GM12874 (cell line): Measurements from ENCODE around the gene STRBP.

Source experiments
- CTCF ChIP-seq: IDR thresholded peaks from 2 replicates; pipeline ENCODE4 v1.5.1; 2011; ENCODE audit warnings: low read depth, mild to moderate bottlenecking, control low read depth, low read length, moderate library complexity; ENCODE audit not compliant: insufficient read depth

STRBP gene

GRCh38 chr9:123164285-123164684 is 104.1 kb downstream of the STRBP start:
- TF ChIP-seq CTCF = no peak

DNA sequence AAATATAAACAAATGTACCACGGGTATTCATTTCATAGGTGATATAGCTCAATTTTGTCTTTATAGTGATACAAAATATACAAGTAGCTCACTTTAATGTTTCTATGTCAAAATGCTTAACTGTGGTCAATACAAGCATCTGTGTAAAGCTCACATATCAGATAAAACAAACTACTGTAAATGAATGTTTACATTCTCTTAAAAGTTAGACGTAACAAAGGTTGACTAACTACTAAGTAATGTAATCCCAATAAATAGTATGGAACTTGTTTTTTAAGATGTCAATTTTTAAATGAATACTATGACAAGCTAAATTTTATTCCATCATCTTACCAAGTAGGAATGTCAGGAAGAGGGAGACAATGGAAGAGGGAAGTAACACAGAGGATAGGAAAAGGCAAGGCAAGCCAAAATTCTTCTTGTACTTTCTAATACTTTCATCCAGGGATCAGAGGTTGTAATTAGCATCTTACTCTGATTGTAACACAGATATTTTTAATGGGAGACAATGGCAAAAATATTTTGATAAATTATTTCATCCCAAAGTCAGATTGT is 105.5 kb downstream of the STRBP start:
- no peak for TF ChIP-seq CTCF

DNA sequence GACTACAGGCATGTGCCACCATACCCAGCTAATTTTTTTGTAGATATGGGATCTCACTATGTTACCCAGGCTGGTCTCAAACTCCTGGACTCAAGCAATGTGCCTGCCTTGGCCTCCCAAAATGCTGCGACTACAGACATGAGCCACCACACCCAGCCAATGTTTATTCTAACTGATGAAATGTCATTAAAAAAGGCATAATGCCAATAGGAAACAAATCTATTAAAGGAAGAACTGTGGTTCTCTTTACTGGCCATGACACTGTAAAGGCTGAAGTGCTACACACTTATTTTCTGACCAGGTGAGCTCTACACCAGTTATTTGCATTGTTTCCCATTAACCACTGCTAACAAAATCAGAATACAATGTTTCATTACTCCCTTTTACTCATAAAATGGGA is 106.0 kb downstream of the STRBP start:
- no peak for TF ChIP-seq CTCF

- no peak for TF ChIP-seq CTCF
These were observed 111.2 kb downstream of the STRBP start for GRCh38 chr9:123157221-123157620.

DNA sequence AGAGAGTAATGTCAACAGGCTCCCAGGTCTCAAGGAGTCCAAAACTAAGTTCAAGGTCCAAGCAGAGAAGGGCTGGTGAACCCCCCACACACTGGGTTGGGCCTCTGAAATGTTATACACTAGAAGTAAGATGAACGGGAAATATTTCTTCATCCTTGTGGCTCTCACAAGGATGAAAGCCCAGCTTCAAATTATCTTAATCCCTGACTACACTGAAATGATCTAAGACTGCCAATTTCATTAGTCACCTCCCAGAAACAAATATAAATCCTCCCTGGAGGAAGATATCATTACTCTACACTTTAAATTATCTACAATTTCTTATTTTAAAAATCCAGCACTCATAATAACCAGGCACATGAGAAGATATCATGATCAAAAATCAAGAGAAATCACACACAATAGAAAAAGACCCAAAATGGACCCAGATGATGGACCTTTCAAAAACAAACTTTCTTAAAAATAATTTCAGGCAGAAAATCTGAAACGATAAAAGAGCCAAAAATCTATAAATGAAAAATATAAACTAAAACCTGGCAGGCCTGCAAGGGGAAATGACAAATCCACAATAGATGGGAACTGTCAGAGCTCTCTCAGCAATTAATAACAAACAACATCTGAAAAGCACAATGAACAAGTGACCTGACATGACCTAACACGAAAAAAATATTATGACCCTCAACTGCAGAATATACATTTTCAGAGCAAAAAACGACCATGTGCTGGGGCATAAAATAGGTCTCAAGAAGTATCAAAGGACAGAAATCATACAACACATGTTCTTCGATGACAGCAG is 117.5 kb downstream of the STRBP start:
- TF ChIP-seq CTCF = no peak

DNA sequence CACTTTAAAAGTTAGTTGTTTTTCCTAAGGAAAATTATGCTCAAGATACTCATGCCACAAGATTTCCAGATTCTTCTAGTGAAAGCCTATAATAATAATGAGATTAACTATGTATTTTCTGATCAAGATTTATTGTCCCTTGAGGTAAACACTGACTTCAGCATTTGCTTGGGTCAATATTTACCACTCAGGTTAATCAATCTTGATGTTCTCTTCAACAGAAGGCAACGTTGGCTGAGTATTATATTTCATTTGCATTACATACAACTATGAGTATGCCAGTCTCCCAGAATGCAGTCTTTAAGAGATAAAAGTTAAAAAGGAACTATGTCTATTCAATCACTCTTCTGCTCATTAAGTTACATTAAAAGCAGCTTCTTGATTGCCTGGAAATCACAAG is 119.3 kb downstream of the STRBP start:
- no peak for TF ChIP-seq CTCF

GRCh38 chr9:123138163-123138562 is 130.2 kb downstream of the STRBP start:
- TF ChIP-seq CTCF = no peak
